NCI-H1694 treated with DMSO at 0.1 percent for 48 hours (cell line): ENCODE measurements around the gene FDXR.
"Not testable (repeated sequence)": the region's sequence is repeated elsewhere in the genome, so short reads cannot be mapped to it uniquely, and the experiment has no call there.

Experiments
- DNase-seq: peaks from one replicate; lab custom pipeline; 2025; lab: John Stamatoyannopoulos, UW

FDXR gene

GRCh38 chr17:74872313-74873036, at the start of gene FDXR:
FDXR (minus strand) TSS chr17:74872994; CDS start chr17:74872944, 50 bp downstream.
- no peak for DNase-seq

DNA sequence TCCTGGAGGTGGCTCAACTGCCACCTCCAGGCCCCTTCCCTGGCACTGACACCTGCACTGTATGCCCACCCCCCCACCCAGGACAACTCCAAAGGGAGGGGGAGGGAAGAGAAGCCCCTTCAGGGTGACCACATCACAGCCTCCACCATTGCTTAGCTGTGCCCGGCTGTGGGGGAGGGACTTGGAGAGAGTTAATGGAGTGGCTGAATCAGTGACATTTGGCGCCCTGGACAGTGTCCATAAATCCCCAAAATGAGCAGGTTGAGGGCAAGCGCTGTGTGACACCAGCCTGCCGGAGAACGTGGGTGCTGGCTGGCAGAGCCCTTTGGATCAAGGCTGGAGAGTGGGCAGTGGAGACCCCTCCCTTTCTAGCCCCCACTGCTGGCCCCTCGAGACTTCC, 49.4 kb upstream of the FDXR start:
- DNase-seq, result no peak

DNA sequence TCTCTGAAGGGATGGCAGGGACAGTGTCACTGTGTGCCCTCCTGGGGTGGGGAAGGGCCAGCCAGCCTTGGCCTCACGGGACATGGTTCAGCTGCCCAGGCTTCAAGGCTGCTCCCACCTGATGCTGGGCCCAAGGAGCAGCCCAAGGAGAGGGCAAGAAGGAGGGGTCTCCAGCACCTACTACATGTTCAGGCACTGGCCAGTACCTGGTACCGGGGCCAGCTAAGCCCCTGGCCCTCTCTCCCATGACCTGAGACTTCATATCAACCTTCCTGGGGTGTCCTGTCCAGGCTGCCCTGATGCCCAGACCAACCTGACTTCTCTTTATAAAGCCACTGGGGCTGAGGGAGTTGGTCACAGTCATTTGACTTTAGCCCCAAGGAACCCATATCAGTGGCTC, 49.0 kb upstream of the FDXR start:
- no peak for DNase-seq

GRCh38 chr17:74921026-74921681, 48.4 kb upstream of the FDXR start:
- DNase-seq, result no peak

DNA sequence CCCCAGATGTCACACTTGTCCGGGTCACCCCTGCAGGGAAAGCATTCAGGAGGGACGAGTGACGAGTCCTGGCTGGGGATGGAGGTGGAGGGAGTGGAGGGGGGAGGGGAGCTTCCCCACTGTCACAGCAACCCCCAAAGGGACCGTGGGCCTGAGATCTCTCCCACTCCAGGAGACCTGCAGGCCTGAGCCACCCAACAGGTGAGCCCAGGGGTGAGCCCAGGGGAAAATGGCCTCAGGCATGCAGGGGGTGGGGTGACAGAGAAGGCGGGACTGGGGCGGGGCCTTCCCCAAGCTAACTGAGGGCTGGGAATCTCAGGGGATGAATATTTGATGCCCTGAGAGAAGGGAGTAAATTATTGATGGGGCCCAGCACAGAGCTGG, 47.8 kb upstream of the FDXR start:
- no peak for DNase-seq

DNA sequence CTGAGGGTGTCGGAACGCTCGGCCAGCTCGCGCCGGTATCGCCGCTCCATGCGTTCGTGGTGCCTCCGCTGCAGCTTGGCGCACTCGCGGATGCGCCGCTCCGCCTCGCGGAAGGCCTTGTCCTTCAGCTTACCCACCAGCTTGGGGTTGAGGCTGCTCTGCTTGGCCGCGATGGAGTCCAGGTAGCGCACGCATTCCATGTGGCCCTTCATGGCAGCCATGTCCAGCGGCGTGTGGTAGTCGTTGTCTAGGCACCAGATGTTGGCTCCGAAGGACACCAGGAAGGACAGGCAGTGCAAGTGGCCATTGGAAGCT, 47.5 kb upstream of the FDXR start:
- DNase-seq, result no peak

- DNase-seq, result no peak
These were observed 46.9 kb upstream of the FDXR start for GRCh38 chr17:74919440-74920305.

DNA sequence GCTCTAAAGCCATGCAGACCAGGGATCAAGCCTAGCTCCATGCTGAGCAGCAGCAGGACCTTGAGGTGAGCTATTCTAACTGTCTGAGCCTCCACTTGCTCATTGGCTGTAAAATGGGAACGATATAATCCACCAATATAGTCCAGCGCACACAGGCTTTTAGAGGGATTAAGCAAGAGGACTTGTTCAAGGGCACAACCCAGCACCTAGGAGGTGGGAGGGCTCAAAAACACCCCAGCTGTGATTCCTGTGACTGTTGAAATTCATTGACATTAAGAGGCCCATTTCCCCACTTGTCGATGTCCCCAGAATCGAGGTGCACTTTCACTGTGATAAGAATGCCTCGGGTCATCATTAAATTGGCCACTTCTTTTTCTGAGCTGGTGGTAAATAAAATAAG, 46.1 kb upstream of the FDXR start:
- no peak for DNase-seq

GRCh38 chr17:74917430-74917829, 44.6 kb upstream of the FDXR start:
- DNase-seq, result no peak

DNA sequence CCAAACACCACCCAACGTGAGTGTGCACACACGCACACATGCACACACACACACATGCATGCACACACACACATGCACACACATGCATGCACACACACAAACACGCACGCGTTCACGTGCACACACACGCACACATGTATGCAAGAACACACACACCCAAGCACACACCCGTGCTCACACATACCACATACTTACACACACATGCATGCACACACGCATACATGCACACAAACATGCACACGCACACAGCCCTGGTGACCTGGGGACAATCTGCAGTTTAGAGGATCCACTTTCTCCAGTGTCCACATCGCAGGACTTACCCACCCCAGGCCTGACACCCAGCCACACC, 44.0 kb upstream of the FDXR start:
- DNase-seq, result no peak

GRCh38 chr17:74916136-74916850, 43.5 kb upstream of the FDXR start:
- DNase-seq, result no peak

- DNase-seq, result not testable (repeated sequence)
These were observed 38.6 kb upstream of the FDXR start for GRCh38 chr17:74911423-74911822.

DNA sequence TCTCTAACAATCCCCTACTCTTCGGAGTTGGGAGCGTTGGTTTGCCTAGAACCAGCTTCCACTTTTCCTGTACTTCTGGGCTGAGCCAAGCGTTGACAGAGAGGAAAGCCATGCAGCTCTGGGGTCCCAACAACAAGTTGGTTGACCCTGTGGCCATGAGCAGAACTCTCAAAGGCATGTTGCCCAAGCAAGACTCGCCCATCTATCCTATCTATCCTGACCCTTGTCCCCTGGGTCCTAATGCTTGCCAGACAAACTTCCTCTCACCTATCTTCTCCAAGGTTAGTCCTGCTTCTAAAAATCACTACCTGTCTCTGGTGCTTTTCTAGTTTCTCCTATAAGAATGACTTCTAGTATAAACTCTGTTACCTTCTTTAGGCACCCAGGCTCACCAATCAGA, 36.3 kb upstream of the FDXR start:
- DNase-seq, result not testable (repeated sequence)

DNA sequence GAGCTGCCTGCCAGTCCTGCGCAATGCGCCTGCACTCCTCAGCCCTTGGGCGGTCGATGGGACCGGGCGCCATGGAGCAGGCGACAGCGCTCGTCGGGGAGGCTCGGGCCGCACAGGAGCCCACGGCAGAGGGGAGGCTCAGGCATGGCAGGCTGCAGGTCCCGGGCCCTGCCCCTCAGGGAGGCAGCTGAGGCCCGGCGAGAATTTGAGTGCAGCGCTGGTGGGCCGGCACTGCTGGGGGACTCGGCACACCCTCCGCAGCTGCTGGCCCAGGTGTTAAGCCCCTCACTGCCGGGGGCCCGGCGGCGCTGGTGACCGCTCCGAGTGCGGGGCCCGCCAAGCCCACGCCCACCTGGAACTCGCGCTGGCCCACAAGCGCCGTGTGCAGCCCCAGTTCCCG, 34.2 kb upstream of the FDXR start:
- DNase-seq, result no peak

DNA sequence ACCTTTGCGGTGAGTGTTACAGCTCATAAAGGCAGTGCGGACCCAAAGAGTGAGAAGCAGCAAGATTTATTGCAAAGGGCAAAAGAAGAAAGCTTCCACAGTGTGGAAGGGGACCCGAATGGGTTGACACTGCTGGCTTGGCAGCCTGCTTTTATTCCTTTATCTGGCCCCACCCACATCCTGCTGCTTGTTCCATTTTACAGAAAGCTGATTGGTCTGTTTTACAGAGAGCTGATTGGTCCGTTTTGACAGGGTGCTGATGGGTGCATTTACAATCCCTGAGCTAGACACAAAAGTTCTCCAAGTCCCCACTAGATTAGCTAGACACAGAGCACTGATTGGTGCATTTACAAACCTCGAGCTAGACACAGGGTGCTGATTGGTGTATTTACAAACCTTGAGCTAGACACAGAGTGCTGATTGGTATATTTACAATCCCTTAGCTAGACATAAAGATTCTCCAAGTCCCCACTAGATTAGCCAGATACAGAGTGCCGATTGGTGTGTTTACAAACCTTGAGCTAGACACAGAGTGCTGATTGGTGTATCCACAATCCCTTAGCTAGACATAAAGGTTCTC, 33.5 kb upstream of the FDXR start:
- not testable (repeated sequence) for DNase-seq

- DNase-seq, result no peak
These were observed 32.1 kb upstream of the FDXR start for GRCh38 chr17:74904687-74905409.

DNA sequence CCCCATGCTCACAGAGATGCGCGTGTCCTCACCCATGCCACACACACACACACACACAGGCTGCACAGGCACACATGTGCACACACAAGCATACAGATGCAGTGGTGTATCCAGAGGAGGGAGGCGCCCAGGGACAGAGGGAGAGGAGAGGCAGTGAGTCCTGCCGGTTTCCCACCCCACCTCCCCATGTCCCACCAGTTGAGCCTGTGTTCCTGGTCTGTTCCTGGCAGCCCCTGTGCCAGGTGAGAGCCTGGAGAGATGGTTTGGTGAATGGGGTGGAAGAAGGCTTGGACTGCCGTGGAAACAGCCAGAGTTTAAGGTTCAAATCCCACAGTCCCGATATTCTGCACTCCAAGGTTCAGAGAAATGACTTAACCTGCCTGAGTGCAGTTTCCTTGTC, 30.9 kb upstream of the FDXR start:
- no peak for DNase-seq

DNA sequence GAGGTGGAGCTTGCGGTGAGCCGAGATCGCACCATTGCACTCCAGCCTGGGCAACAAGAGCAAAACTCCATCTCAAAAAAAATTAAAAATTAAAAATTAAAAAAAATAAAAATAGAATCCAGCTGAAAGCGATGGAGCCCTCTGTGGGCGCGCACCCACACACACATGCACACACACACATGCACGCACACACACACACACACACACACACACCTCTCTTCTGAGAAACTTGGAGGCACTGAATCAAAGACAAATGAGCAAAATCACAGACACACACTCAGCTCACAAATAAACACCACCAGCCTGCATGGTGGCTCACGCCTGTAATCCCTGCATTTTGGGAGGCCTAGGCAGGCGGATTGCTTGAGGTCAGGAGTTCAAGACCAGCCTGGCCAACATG, 30.2 kb upstream of the FDXR start:
- DNase-seq, result no peak

GRCh38 chr17:74901353-74902135, 28.8 kb upstream of the FDXR start:
- DNase-seq, result no peak

- DNase-seq, result no peak
These were observed 27.4 kb upstream of the FDXR start for GRCh38 chr17:74900208-74900607.
